ENCODE measurements around the gene IRAK3.
"Not testable (repeated sequence)": the region's sequence is repeated elsewhere in the genome, so short reads cannot be mapped to it uniquely, and the experiment has no call there.

Gene IRAK3

GRCh38 chr12:66169221-66170170 lies 19.5 kb upstream of the IRAK3 start, which contains the start of gene TMBIM4:
Gene TMBIM4 (minus strand): TSS chr12:66169996. CDS start chr12:66169951, 45 bp downstream.
- DNase-seq (ENCODE audit: low read depth, low spot score) = peak; percentile 95

- DNase-seq (ENCODE audit: low read depth, low spot score) = no peak
Measured at GRCh38 chr12:66170606-66171005, 18.4 kb upstream of the IRAK3 start.

GRCh38 chr12:66174391-66175325 lies 14.4 kb upstream of the IRAK3 start:
- DNase-seq (ENCODE audit: low read depth, low spot score) = not testable (repeated sequence)

GRCh38 chr12:66176105-66176900 lies 12.7 kb upstream of the IRAK3 start:
- no peak for DNase-seq (ENCODE audit: low read depth, low spot score)

- no peak for DNase-seq (ENCODE audit: low read depth, low spot score)
Measured at GRCh38 chr12:66182956-66183355, 6.1 kb upstream of the IRAK3 start.

GRCh38 chr12:66184822-66185221 lies 4.2 kb upstream of the IRAK3 start:
- DNase-seq (ENCODE audit: low read depth, low spot score) = not testable (repeated sequence)

- DNase-seq (ENCODE audit: low read depth, low spot score) = no peak
Measured at GRCh38 chr12:66187036-66187435, 2.0 kb upstream of the IRAK3 start.

GRCh38 chr12:66187821-66188220 lies 1.2 kb upstream of the IRAK3 start:
- DNase-seq (ENCODE audit: low read depth, low spot score) = no peak

GRCh38 chr12:66189486-66189843 lies 451 bp downstream of the IRAK3 start:
- no peak for DNase-seq (ENCODE audit: low read depth, low spot score)

- no peak for DNase-seq (ENCODE audit: low read depth, low spot score)
Measured at GRCh38 chr12:66189889-66190288, 875 bp downstream of the IRAK3 start.

GRCh38 chr12:66190519-66191370 lies 1.7 kb downstream of the IRAK3 start:
- peak; percentile 10 for DNase-seq (ENCODE audit: low read depth, low spot score)

- no peak for DNase-seq (ENCODE audit: low read depth, low spot score)
Measured at GRCh38 chr12:66191547-66192126, 2.6 kb downstream of the IRAK3 start.

GRCh38 chr12:66194122-66194521 lies 5.1 kb downstream of the IRAK3 start:
- no peak for DNase-seq (ENCODE audit: low read depth, low spot score)

- DNase-seq (ENCODE audit: low read depth, low spot score) = no peak
Measured at GRCh38 chr12:66195242-66195641, 6.2 kb downstream of the IRAK3 start.

GRCh38 chr12:66196806-66197205 lies 7.8 kb downstream of the IRAK3 start:
- DNase-seq (ENCODE audit: low read depth, low spot score) = no peak

- DNase-seq (ENCODE audit: low read depth, low spot score) = no peak
Measured at GRCh38 chr12:66197495-66197921, 8.5 kb downstream of the IRAK3 start.

- no peak for DNase-seq (ENCODE audit: low read depth, low spot score)
Measured at GRCh38 chr12:66199141-66199540, 10.1 kb downstream of the IRAK3 start.

GRCh38 chr12:66199831-66200509 lies 11.0 kb downstream of the IRAK3 start:
- no peak for DNase-seq (ENCODE audit: low read depth, low spot score)

GRCh38 chr12:66203820-66204219 lies 14.8 kb downstream of the IRAK3 start:
- DNase-seq (ENCODE audit: low read depth, low spot score) = no peak
